ENCODE data around the gene HPSE2.
A peak's percentile ranks its signal among the peaks of the same experiment; 100 is the strongest.

HPSE2 gene

GRCh38 chr10:98431016-98431415 lies 804.6 kb downstream of the HPSE2 start:
- DNase-seq (ENCODE audit: low spot score), result no peak

GRCh38 chr10:98430427-98430826 lies 805.2 kb downstream of the HPSE2 start:
- no peak for DNase-seq (ENCODE audit: low spot score)

- no peak for DNase-seq (ENCODE audit: low spot score)
Measured at GRCh38 chr10:98429320-98430072, 806.2 kb downstream of the HPSE2 start.

- DNase-seq (ENCODE audit: low spot score), result no peak
Measured at GRCh38 chr10:98427011-98427515, 808.6 kb downstream of the HPSE2 start.

- peak; percentile 27 for DNase-seq (ENCODE audit: low spot score)
Measured at GRCh38 chr10:98425511-98426352, 809.9 kb downstream of the HPSE2 start.

GRCh38 chr10:98424295-98425254 lies 811.1 kb downstream of the HPSE2 start:
- DNase-seq (ENCODE audit: low spot score), result no peak

GRCh38 chr10:98423691-98424120 lies 811.9 kb downstream of the HPSE2 start:
- DNase-seq (ENCODE audit: low spot score), result no peak

- DNase-seq (ENCODE audit: low spot score), result no peak
Measured at GRCh38 chr10:98422182-98422581, 813.5 kb downstream of the HPSE2 start.

- no peak for DNase-seq (ENCODE audit: low spot score)
Measured at GRCh38 chr10:98420786-98421185, 814.9 kb downstream of the HPSE2 start.

GRCh38 chr10:98419469-98420261 lies 816.0 kb downstream of the HPSE2 start:
- DNase-seq (ENCODE audit: low spot score), result no peak

GRCh38 chr10:98418665-98419468 lies 816.8 kb downstream of the HPSE2 start:
- DNase-seq (ENCODE audit: low spot score), result no peak

- no peak for DNase-seq (ENCODE audit: low spot score)
Measured at GRCh38 chr10:98417973-98418664, 817.5 kb downstream of the HPSE2 start.

- DNase-seq (ENCODE audit: low spot score), result no peak
Measured at GRCh38 chr10:98417481-98417959, 818.1 kb downstream of the HPSE2 start.

GRCh38 chr10:98416606-98417388 lies 818.9 kb downstream of the HPSE2 start:
- no peak for DNase-seq (ENCODE audit: low spot score)

- no peak for DNase-seq (ENCODE audit: low spot score)
Measured at GRCh38 chr10:98415731-98416119, 819.9 kb downstream of the HPSE2 start.

GRCh38 chr10:98414932-98415730 lies 820.5 kb downstream of the HPSE2 start, which contains the start of gene PYROXD2:
Gene PYROXD2 (minus strand): TSS chr10:98415182. CDS start chr10:98415135, 47 bp downstream.
- DNase-seq (ENCODE audit: low spot score), result peak; percentile 94

- DNase-seq (ENCODE audit: low spot score), result no peak
Measured at GRCh38 chr10:98414578-98414931, 821.1 kb downstream of the HPSE2 start.

- no peak for DNase-seq (ENCODE audit: low spot score)
Measured at GRCh38 chr10:98411768-98412167, 823.9 kb downstream of the HPSE2 start.

All from LoVo (cell line).